Gastroesophageal sphincter (tissue), 3 donors: ENCODE data around the gene TMEM51.

Experiments used
- CTCF ChIP-seq, 4 experiments: fragments of 200-600 bp in 2 of 4; fragments of 450-650 bp in 2 of 4; sonication (generic) in 1 of 4; IDR thresholded peaks; one replicate each; pipeline ENCODE4 v1.5.1; 2017 to 2019; ENCODE audit warnings: antibody characterized with exemption in 4 of 4, mild to moderate bottlenecking in 2 of 4, moderate library complexity in 2 of 4
- POLR2A ChIP-seq, 2 donors: fragments of 450-650 bp; IDR thresholded peaks; one replicate each; pipeline ENCODE4 v1.6.1; 2017; ENCODE audit warnings: antibody characterized with exemption in 2 of 2, mild to moderate bottlenecking in 2 of 2, moderate library complexity in 1 of 2
- POLR2AphosphoS5 ChIP-seq: sonication (generic); formaldehyde crosslinking; IDR thresholded peaks from one replicate; pipeline ENCODE4 v1.6.1; 2017; ENCODE audit warnings: antibody characterized with exemption

DNA sequence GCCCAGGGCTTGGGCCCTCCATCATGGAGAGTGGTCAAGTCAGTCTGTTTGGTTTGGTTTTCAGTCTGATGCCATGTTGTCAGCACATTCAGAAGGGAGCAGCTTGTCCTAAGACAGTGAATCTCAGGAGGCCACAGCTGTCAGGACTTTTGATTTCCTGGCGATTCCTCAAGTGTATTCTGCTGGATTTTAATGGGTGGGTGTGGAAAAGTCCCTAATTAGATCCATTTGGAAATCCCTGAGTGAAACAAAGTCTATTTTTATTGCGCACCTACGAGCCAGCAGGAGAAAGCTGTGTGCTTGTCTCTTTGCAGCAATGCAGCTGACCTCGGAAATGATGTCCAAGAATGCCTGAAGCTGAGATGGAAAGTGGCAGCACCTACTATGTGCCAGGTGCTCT lies 71.9 kb downstream of the TMEM51 start:
- no peak for TF ChIP-seq CTCF (IDR thresholded peaks at IDR 0.05)
- TF ChIP-seq POLR2A (IDR thresholded peaks at IDR 0.05), result no peak
- TF ChIP-seq POLR2AphosphoS5, result no peak
